ELR (cell line): Measurements from ENCODE around the gene PRPSAP2.
"Not testable (repeated sequence)": the region's sequence is repeated elsewhere in the genome, so short reads cannot be mapped to it uniquely, and the experiment has no call there.

Source experiments
- DNase-seq: peaks from one replicate; pipeline ENCODE4 v3.0.0-alpha.2; 2015; ENCODE audit warnings: low read depth

The PRPSAP2 gene

DNA sequence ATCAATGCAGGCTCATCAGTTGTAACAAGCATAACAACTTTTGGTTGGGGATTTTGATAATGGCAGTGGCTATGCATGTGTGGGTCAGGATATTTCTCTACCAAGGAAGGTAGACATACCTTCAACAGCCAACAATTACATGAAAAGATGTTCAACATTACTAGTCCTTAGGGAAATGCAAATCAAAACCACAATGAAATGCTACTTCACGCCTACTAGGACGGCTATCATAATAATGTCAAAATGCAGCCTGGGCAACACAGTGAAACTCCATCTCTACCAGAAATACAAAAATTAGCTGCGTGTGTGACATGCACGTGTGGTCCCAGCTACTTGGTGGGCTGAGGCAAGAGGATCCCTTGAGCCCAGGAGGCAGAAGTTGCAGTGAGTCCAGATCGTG, 86.7 kb downstream of the PRPSAP2 start:
- DNase-seq = no peak

DNA sequence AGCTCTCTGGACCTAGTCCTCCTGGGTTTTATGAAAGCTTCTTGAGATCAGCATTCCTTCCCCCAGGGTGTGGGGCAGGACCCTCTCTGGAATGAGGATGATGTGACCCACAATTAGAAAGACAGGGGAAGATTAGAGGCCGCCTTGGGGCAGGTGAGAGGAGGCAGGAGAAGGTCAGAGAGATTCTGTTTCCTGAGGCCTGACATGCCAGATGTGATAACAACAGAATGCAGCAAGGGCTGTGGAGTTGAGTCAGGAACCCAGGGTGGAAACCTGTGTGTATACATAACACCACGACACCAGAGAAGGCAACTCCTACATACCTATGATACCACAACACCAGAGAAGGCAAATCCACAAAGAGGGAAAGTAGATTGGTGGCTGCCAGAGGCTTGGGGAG, 88.6 kb downstream of the PRPSAP2 start:
- DNase-seq = no peak

DNA sequence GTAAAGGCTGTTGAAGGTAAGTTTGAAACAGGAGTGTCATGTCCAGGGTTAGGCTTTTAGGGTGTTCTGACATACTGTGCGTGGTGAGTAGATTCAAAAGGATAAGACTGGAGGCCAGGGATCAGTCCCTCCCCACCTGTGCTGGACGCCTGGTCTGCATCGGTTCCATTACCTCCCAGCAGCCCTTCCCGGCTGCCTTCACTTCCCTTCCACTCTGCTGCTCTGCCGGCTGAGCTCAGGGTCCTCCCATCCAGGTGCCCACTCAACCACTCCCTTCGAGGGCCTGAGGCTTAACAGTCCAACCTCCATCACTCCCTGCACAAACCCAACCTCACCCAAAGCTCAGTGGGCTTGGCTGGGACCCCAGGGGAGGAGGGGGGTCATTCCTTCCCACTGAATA, 89.9 kb downstream of the PRPSAP2 start:
- DNase-seq = no peak

DNA sequence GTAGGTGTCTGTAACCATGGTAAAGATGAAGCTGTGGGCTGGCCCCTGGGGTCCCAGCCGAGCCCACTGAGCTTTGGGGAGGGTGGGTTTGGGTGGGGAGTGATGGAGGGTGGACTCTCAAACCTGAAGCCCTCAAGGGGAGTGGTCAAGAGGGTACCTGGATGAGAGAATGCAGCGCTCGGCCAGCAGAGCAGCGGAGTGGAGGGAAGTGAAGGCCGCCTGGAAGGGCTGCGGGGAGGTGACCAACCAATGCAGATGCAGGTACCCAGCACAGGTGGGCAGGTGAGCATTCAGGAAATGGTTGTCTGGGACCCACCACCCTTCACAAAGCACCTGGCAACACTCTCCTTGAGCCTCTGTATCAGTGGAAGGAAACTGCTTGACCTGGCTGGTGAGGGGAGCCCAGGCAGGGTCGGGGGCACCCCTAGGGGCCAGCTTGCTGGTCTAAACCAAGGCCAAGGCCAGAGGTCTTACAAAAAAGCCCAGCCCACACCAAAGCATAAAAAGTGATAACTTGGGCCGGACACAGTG, 90.6 kb downstream of the PRPSAP2 start:
- no peak for DNase-seq

DNA sequence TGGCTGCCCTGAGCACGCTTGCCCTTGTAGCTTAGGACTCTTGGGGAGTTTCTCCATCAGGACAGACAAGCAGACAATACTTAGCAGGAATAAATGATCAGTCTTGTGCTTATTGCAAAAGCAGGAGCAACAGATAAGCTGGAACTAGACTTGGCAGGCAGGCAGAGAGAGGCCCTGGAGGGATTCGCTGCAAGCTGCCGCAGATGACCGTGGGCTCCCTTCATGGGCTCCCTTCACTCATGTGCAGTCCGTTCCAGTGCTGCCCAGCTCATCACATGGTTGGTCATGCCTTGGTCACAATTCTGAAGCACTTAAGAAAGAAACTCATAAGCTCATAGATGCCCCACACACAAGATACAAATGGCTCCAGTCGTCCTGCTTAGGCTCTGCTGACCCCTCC, 91.6 kb downstream of the PRPSAP2 start:
- no peak for DNase-seq

DNA sequence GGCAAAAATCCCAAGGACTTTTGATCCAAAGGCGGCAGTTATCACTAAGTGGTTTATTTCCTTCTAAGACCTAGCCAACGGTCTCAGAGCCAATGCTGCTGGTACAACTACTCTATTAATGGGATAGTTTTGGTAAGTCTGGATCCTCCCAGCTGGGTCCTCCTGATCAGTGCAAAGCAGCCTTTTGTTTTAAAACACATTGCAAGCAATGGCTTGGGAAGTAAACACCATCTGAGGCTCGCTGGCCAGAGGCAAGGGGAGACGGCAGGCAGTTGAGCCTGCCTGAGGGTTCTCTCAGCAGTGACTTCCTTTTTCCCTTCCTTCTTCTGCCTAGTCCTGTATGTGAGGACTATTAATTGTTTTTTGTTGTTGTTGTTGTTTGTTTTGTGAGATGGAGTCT, 92.4 kb downstream of the PRPSAP2 start:
- DNase-seq = no peak

DNA sequence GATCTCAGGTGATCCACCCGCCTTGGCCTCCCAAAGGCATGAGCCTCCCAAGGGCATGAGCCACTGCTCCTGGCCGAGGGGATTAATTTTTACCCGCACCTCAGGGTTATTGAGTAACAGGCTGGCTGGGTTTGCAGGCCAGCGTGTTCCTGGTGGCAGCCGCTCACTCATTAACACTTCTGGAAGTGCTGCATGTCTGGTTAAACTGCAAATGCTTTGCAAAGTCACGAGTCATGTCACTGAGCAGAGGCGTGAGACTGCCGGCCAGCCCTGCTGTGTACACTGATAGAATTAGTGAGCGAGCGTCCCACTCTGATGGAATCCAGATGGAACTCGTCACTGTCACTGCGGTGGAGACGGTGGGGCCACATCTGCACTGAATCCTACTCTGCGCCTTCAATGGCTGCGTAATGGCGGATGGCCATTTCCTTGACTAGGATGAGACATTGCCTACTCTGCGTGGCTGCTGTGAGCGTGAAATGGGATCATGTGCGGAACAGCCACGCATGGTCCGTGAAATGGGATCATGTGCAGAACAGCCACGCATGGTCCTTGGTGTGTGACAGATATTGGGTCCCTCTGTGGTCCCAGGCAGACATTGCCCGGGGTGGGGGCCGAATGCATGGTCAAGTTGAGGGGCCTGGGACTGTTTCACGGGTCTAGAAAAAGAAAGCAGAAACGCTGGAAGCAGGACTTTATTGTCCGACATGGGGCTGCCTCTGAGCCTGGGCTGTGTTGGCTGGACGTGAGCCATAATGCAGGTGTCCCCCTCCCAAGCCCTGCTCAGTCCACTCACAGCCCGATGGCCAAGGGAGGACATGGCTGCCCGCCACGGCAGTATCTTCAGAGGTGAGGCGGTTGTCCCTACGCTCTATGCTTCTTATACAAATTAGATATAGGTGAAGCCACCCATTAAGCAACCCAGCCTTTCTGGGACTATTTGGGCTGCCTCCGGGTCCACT, 93.3 kb downstream of the PRPSAP2 start:
- DNase-seq = no peak

DNA sequence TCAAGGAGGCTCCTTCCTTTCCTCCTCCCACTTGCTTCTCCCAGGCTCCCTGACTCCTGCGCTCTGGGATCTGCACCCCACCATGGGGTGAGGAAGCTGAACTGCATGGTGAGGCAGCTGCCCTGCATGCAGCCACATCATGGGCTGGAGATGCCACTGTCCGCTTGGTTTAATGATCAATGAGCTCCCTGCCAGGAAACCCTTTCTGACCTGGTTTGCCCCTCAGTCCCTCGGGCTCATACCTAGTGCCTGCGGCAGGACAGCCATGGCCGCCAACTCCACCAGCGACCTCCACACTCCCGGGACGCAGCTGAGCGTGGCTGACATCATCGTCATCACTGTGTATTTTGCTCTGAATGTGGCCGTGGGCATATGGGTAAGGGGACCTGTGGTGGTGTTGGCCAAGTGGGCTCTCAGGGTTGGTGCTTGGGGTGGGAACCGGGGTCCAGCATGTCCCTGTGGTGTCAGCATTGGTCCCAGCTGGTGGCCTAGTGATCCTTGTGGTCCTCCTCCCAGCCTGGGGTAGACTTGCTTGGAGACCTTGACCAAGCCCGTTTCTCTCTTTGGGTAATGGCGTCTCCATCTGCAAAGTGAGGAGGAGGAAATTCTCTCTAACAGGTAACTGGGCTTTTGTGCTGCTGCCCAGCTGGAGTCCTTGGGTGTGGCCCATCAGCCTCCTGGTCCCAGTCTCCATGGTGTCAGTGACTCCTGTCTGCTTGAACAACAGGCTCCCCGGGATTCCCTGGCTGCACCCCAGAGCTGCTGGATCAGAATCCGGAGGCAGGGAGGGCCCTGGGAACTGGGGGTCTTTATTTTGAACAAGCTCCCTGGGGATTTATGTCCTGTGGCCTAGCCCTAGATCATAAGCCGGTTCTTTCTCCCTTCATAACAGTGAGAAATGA, 94.3 kb downstream of the PRPSAP2 start, which contains the start of gene SLC5A10:
Gene SLC5A10, plus strand, starts transcription at position 225 of the 902 bp plus-strand sequence. Its CDS starts 41 bp downstream, at position 266.
- peak; percentile 47 for DNase-seq

DNA sequence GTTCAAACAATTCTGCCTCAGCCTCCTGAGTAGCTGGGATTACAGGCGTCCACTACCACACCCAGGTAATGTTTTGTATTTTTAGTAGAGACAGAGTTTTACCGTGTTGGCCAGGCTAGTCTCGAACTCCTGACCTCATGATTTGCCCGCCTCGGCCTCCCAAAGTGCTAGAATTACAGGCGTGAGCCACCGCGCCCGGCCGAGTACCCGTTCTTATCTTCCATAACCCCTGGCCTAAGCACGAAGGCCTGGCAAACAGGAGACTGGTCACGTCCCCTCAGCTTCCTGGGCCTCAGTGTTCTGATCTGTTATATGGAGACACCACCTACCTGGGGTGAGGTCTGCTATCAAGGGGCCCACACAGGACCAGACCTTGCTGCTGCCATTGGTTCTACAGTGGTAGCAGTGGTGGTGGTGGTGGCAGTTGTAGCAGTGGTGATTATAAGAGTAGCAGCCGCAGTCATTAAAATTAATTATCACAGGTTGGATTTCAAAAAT, 95.3 kb downstream of the PRPSAP2 start:
- no peak for DNase-seq

DNA sequence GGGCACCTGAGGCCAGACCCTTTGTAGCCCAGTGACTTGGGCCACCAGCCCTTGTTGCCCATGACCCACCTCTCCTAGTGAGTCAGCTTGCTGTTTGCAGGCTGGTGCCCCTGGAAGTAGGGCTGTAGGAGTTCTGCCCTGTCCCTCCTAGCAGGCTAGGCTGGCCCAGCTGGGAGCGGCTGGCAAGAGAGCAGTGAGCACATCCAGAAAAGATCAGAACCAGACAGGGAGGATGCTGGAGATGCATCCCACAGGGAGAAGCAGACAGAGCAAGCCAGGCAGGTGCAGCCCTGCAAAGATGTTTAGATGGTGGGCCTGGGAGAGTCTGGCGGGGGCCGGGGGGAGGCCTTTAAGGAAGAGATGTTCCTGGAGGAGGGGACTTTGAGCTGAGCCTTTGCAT, 96.4 kb downstream of the PRPSAP2 start:
- no peak for DNase-seq

DNA sequence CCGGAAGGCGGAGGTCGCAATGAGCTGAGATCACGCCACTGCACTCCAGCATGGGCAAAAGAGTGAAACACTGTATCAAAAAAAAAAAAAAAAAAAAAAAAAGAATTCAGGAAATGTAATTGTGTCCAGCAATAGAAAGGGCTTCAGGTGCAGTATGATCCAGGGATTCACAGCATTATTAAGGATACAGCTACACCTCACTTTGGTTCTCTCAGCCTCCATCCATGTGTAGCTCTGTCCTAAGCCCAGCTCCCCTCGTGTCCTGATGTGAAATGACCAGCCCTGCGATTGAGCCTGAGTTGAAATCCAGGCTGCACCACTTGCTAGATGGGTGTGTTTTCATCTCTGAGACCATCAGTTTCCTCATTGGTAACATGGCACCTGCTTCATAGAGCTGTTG, 97.1 kb downstream of the PRPSAP2 start:
- DNase-seq = no peak

DNA sequence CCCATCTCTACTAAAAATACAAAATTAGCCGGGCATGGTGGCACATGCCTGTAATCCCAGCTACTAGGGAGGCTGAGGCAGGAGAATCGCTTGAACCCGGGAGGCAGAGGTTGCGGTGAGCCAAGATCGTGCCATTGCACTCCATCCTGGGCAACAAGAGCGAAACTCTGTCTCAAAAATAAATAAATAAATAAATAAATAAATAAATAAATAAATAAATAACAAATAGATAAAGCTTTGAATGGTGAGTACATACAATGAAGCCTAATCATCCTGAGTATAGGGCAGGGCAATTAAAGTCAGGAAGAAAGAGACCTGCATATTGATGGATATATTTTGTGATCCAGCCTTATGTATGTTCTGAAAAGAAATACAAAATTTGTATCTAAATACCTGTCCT, 98.1 kb downstream of the PRPSAP2 start:
- DNase-seq = not testable (repeated sequence)

DNA sequence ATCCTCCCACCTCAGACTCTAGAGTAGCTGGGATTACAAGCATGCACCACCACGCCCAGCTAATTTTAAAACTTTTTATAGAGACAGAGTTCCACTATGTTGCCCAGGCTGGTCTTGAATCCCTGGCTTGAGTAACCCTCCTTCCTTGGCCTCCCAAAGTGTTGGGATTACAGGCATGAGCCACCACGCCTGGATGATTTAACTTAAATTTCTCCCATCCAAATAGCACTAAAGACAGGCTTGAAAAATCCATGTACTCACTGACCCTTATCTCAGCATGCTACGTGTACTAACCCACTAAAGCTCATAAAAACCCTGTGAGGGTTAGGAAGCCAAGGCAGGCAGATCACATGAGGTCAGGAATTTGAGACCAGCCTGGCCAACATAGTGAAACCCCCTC, 98.7 kb downstream of the PRPSAP2 start:
- DNase-seq = no peak

DNA sequence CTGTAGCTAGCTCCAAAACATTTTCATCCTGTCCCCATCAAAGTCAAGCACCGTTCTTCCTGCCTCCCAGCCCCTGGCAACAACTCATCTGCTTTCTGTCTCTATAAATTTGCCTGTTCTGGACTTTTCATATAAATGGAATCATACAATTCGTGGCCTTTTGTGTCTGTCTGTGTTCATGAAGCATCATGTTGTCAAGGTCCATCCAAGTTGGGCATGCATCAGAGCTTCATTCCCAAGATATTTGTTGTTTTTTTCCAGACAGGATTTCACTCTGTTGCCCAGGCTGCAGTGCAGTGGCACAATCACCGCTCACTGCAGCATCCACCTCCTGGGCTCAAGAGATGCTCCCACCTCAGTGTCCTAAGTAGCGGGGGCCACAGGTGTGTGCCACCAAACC, 99.9 kb downstream of the PRPSAP2 start:
- no peak for DNase-seq

DNA sequence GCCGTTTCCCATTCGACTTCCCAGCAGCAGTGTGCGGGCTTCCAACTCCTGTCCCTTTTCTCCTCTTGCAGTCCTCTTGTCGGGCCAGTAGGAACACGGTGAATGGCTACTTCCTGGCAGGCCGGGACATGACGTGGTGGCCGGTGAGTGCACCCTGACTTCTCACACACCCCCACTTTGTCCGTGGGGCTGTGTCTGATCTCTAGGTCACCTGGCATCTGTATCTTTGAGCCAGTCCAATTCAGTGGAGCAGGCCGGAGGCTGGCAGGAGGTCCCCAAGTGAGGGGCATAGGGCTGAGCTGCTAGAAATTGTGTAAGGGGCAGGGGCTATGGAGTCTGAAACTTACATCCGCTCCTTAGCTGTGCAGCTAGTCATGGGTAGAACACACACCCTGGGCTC, 100.7 kb downstream of the PRPSAP2 start:
- no peak for DNase-seq

DNA sequence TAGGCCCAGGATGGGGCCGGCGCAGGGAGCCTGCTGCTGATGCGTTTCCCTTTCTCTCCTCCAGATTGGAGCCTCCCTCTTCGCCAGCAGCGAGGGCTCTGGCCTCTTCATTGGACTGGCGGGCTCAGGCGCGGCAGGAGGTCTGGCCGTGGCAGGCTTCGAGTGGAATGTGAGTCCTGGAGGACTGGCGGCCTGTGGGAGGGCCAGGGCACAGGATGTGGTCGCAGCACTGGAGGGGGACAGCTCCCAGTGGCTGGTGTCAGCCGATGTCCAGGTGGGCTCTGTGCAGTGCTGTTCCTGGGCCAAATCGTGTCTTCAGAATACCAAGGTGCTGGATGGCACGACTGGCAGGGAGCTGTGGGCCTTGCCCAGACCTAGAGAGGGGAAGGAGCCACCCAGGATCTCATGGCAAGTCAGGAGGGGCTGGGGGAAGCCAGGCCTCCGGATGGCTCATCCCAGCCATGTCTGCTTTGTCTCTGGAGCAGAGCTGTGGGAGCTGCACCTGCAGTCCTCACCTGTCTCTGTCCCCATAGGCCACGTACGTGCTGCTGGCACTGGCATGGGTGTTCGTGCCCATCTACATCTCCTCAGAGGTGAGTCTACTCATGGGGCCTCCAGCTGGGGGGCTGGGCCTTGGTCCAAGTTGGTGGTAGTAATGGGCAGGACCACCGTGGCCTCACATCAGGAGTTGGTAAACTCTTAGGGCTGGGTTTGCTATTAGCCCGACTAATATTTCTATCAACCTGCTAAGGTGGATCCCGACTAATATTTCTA, 101.3 kb downstream of the PRPSAP2 start:
- DNase-seq = no peak

DNA sequence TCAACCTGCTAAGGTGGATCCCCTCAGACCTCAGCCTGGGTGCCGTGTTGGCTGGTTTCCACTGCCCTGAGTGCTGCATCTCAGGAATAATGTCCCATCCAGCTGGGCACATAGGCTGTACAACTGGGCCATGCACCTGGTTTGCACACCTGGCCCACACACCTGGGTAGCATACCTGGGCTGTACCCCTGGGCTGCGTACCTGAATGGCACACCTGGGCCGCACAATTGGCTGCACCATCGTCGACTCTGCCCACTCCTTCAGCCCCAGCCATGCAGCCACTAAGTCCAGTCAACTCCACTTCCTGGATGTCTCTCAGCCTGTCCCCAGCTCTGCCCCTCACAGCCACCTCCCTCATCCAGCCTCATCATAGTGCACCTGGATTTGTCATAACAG, 101.9 kb downstream of the PRPSAP2 start:
- no peak for DNase-seq

DNA sequence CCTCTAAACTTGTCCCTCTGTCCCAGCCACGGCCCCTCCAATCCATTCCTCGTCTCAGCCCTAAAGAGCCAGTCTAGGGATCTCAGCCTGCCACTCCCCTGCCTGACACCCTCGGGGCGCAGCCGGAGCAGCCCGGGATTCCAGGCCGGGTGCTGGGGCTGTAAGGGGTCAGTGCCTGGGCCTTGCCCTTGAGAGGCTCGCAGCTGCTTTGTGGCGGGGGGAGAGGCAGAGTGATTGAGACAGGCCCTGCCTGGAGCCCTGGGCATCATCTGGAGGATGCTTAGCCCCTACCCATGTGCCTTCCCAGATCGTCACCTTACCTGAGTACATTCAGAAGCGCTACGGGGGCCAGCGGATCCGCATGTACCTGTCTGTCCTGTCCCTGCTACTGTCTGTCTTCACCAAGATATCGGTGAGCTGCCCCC, 102.3 kb downstream of the PRPSAP2 start:
- no peak for DNase-seq

DNA sequence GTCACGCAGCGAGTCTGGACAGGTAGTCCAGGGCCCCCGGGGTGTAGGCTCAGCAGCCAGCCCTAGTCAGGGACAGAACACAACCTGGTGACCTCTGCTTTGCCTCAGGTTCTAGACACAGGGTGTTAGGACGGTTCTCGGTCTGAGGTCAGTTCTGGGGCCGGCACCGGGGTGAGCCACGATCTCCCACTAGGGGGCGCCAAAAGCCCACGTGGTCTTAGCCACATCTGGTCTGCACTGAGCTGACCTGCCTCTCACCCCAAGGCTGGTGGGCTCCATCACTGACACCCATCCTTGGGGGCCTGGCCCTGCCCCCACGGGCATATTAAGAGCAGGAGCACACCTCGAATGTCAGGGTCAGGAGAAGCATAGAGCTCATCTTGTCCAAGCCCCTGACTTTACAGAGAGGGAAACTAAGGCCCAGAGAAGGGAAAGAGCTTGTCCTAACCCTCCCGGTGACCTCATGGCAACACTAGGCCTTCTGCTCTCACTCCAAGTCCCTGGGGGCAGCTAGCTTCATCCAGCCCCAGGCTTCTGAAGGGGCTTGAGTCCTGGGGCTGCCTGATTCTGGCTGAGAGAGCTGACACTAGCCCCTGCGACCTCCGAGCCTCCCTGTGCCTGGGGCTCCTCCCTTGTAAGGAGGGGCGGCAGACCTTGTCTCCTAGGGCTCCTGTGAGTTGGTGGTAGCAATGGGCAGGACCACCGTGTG, 103.0 kb downstream of the PRPSAP2 start:
- DNase-seq = peak; percentile 80

DNA sequence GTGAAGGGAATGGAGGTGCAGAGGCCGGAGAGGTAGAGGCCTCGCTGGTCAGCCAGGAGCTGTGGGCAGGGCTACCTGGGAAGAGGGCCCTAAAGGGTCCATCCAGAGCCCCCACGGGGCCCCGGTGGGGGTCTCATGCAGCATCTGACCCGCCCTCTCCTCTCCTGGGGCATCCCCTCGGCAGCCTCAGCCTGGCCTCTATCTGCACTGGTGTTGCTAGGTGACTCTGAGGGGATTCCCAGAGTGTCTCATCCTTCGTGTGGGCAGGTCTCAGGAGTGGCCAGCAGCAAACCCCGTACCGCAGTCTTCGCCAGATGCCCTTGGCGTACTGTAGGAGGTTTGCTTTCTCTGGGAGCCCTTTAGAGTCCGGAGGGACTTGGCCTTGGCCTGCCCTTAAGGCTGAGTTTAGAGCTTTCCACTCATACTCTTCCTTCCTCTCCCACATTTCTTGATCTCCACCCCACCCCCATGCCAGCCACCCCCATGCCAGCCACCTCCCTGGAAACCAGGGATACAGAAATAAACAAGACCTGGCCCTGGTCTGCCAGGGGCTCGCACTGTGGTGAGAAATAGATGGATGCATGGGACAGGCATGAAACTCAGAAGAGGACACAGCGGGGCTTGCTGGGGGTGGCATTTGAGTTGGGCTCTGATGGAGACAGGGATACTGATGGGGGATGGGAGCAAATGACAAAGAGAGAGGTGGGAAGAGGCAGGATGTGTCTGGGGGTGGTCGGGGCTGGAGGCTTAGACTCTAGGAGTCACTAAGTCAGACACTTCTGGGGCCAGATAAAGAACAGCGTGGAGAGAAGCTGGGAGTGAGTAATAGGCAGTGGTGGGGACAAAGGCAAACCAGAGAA, 103.9 kb downstream of the PRPSAP2 start:
- DNase-seq = peak; percentile 47
